Measurements from ENCODE around the gene SND1. TPM values are rescaled to one million over a fixed set of nuclear protein-coding genes. Genes with fewer than 3 reads are reported as not detected.
"Not testable (repeated sequence)": the region's sequence is repeated elsewhere in the genome, so short reads cannot be mapped to it uniquely, and the experiment has no call there.

SND1 gene
- total RNA-seq, 1 experiment from 2014 or later = 104 TPM

- peak; percentile 88 for DNase-seq
- Histone ChIP-seq H3K27ac (ENCODE audit: low read length) (peak overlapping the region; percentile 69), H3K79me2 (ENCODE audit: low read length) (no peaks in the 10 kb centered on the region), H3K4me1 (ENCODE audit: low read length) (peaks cover 62% of the 10 kb centered on the region), H3K9me2 (replicated peaks; ENCODE audit: insufficient read depth, low read length) (no peaks in the 10 kb centered on the region), H3K4me2 (ENCODE audit: low read depth, low read length, poor library complexity, severe bottlenecking) (peak overlapping the region; percentile 52), H3K4me3 (ENCODE audit: low read length) (peak overlapping the region; percentile 39; the same call in 1 of the 2 replicates), H3K9ac (ENCODE audit: low read length) (peak overlapping the region; percentile 37), H4K20me1 (ENCODE audit: insufficient read depth, low read depth, low read length) (0 out of 2 replicates have a peak, but pooled peaks cover 6% of the 10 kb centered on the region), H3K9me3 (ENCODE audit: low read length) (no peaks in the 10 kb centered on the region), H3K36me3 (ENCODE audit: insufficient read depth, low read length) (no peaks in the 10 kb centered on the region), H2AFZ (ENCODE audit: low read length) (peak overlapping the region; percentile 4; the same call in 1 of the 2 replicates), H3K27me3 (ENCODE audit: low read length) (no peaks in the 10 kb centered on the region)
Measured at GRCh38 chr7:128108641-128109423, 456.8 kb downstream of the SND1 start.

- H4K20me1 ChIP-seq (ENCODE audit: insufficient read depth, low read depth, low read length); H3K9me2 ChIP-seq (replicated peaks; ENCODE audit: insufficient read depth, low read length); H3K9me3 ChIP-seq (ENCODE audit: low read length); H3K79me2 ChIP-seq (ENCODE audit: low read length); H3K36me3 ChIP-seq (ENCODE audit: insufficient read depth, low read length); DNase-seq; H3K27me3 ChIP-seq (ENCODE audit: low read length): not testable (repeated sequence)
- H2AFZ ChIP-seq (ENCODE audit: low read length) = peak overlapping the region; percentile 4; the same call in 1 of the 2 replicates
- peak overlapping the region; percentile 69; the same call in 1 of the 2 replicates for H3K27ac ChIP-seq (ENCODE audit: low read length)
- H3K9ac ChIP-seq (ENCODE audit: low read length) = 0 out of 2 replicates have a peak overlapping the region, but pooled peaks have one; percentile 18
- peak overlapping the region; percentile 24; the same call in 1 of the 2 replicates for H3K4me3 ChIP-seq (ENCODE audit: low read length)
- H3K4me2 ChIP-seq (ENCODE audit: low read depth, low read length, poor library complexity, severe bottlenecking) = peak overlapping the region; percentile 52
- H3K4me1 ChIP-seq (ENCODE audit: low read length) = peaks cover 55% of the 10 kb centered on the region
Measured at GRCh38 chr7:128109424-128109969, 457.5 kb downstream of the SND1 start.

GRCh38 chr7:128110641-128111364 is 458.8 kb downstream of the SND1 start:
- no peak overlapping the region for H3K4me2 ChIP-seq (ENCODE audit: low read depth, low read length, poor library complexity, severe bottlenecking)
- no peak overlapping the region for H3K27ac ChIP-seq (ENCODE audit: low read length)
- H3K4me3 ChIP-seq (ENCODE audit: low read length) = no peak overlapping the region
- no peaks in the 10 kb centered on the region for H3K9me3 ChIP-seq (ENCODE audit: low read length)
- 0 out of 2 replicates have a peak, but pooled peaks cover 2% of the 10 kb centered on the region for H4K20me1 ChIP-seq (ENCODE audit: insufficient read depth, low read depth, low read length)
- DNase-seq = peak; percentile 59
- H3K4me1 ChIP-seq (ENCODE audit: low read length) = peaks cover 53% of the 10 kb centered on the region
- H3K79me2 ChIP-seq (ENCODE audit: low read length) = no peaks in the 10 kb centered on the region
- H3K27me3 ChIP-seq (ENCODE audit: low read length) = no peaks in the 10 kb centered on the region
- H2AFZ ChIP-seq (ENCODE audit: low read length) = no peak overlapping the region
- no peaks in the 10 kb centered on the region for H3K36me3 ChIP-seq (ENCODE audit: insufficient read depth, low read length)
- no peaks in the 10 kb centered on the region for H3K9me2 ChIP-seq (replicated peaks; ENCODE audit: insufficient read depth, low read length)
- 0 out of 2 replicates have a peak overlapping the region, but pooled peaks have one; percentile 1 for H3K9ac ChIP-seq (ENCODE audit: low read length)

GRCh38 chr7:128112018-128112780 is 460.2 kb downstream of the SND1 start:
- Histone ChIP-seq H3K9me3 (ENCODE audit: low read length) (no peaks in the 10 kb centered on the region), H3K4me1 (ENCODE audit: low read length) (peaks cover 51% of the 10 kb centered on the region), H3K9me2 (replicated peaks; ENCODE audit: insufficient read depth, low read length) (no peaks in the 10 kb centered on the region), H4K20me1 (ENCODE audit: insufficient read depth, low read depth, low read length) (no peaks in the 10 kb centered on the region), H3K9ac (ENCODE audit: low read length) (no peak overlapping the region), H2AFZ (ENCODE audit: low read length) (no peak overlapping the region), H3K79me2 (ENCODE audit: low read length) (no peaks in the 10 kb centered on the region), H3K4me3 (ENCODE audit: low read length) (no peak overlapping the region), H3K4me2 (ENCODE audit: low read depth, low read length, poor library complexity, severe bottlenecking) (peak overlapping the region; percentile 20), H3K27ac (ENCODE audit: low read length) (no peak overlapping the region), H3K27me3 (ENCODE audit: low read length) (no peaks in the 10 kb centered on the region), H3K36me3 (ENCODE audit: insufficient read depth, low read length) (no peaks in the 10 kb centered on the region)
- no peak for DNase-seq

- Histone ChIP-seq H3K9me2 (replicated peaks; ENCODE audit: insufficient read depth, low read length) (no peaks in the 10 kb centered on the region), H3K4me3 (ENCODE audit: low read length) (no peak overlapping the region), H3K36me3 (ENCODE audit: insufficient read depth, low read length) (no peaks in the 10 kb centered on the region), H3K27me3 (ENCODE audit: low read length) (no peaks in the 10 kb centered on the region), H3K4me2 (ENCODE audit: low read depth, low read length, poor library complexity, severe bottlenecking) (peak overlapping the region; percentile 20), H3K9ac (ENCODE audit: low read length) (no peak overlapping the region), H2AFZ (ENCODE audit: low read length) (no peak overlapping the region), H3K27ac (ENCODE audit: low read length) (no peak overlapping the region), H3K4me1 (ENCODE audit: low read length) (peaks cover 55% of the 10 kb centered on the region), H3K9me3 (ENCODE audit: low read length) (no peaks in the 10 kb centered on the region), H4K20me1 (ENCODE audit: insufficient read depth, low read depth, low read length) (no peaks in the 10 kb centered on the region), H3K79me2 (ENCODE audit: low read length) (no peaks in the 10 kb centered on the region)
- DNase-seq = no peak
Measured at GRCh38 chr7:128112781-128113221, 460.8 kb downstream of the SND1 start.

GRCh38 chr7:128113839-128114238 is 461.8 kb downstream of the SND1 start:
- Histone ChIP-seq H3K4me1 (ENCODE audit: low read length) (peaks cover 53% of the 10 kb centered on the region), H3K27ac (ENCODE audit: low read length) (no peak overlapping the region), H2AFZ (ENCODE audit: low read length) (no peak overlapping the region)

GRCh38 chr7:128114806-128115205 is 462.8 kb downstream of the SND1 start:
- Histone ChIP-seq H3K9me2 (replicated peaks; ENCODE audit: insufficient read depth, low read length) (no peaks in the 10 kb centered on the region), H3K79me2 (ENCODE audit: low read length) (no peaks in the 10 kb centered on the region), H3K9me3 (ENCODE audit: low read length) (no peaks in the 10 kb centered on the region), H3K27me3 (ENCODE audit: low read length) (no peaks in the 10 kb centered on the region), H3K4me3 (ENCODE audit: low read length) (no peak overlapping the region), H3K4me1 (ENCODE audit: low read length) (peaks cover 43% of the 10 kb centered on the region), H3K36me3 (ENCODE audit: insufficient read depth, low read length) (no peaks in the 10 kb centered on the region), H3K4me2 (ENCODE audit: low read depth, low read length, poor library complexity, severe bottlenecking) (no peak overlapping the region), H3K27ac (ENCODE audit: low read length) (no peak overlapping the region), H3K9ac (ENCODE audit: low read length) (no peak overlapping the region), H2AFZ (ENCODE audit: low read length) (no peak overlapping the region), H4K20me1 (ENCODE audit: insufficient read depth, low read depth, low read length) (no peaks in the 10 kb centered on the region)
- no peak for DNase-seq

More at GRCh38 chr7:128113839-128114238, 461.8 kb downstream of the SND1 start:
- Histone ChIP-seq H3K9me3 (ENCODE audit: low read length) (no peaks in the 10 kb centered on the region), H3K9ac (ENCODE audit: low read length) (no peak overlapping the region), H3K4me2 (ENCODE audit: low read depth, low read length, poor library complexity, severe bottlenecking) (no peak overlapping the region), H3K9me2 (replicated peaks; ENCODE audit: insufficient read depth, low read length) (no peaks in the 10 kb centered on the region), H3K36me3 (ENCODE audit: insufficient read depth, low read length) (no peaks in the 10 kb centered on the region), H3K4me3 (ENCODE audit: low read length) (no peak overlapping the region), H3K27me3 (ENCODE audit: low read length) (no peaks in the 10 kb centered on the region), H3K79me2 (ENCODE audit: low read length) (no peaks in the 10 kb centered on the region), H4K20me1 (ENCODE audit: insufficient read depth, low read depth, low read length) (no peaks in the 10 kb centered on the region)
- no peak for DNase-seq
